SK-N-SH (cell line): ENCODE measurements around the gene CHAC1.

Experiments used
- CHD2 ChIP-seq: fragments of 150-350 bp; IDR thresholded peaks from 2 replicates; pipeline ENCODE4 v1.6.1; 2018; ENCODE audit warnings: low read length; ENCODE audit not compliant: partially characterized antibody
- EP300 ChIP-seq, 2 experiments: IDR thresholded peaks; 2 replicates each; pipeline versions ENCODE4 v1.4.0 to v1.6.1; 2012; ENCODE audit warnings: borderline replicate concordance in 1 of 2, low read depth in 1 of 2, low read length in 1 of 2
- EZH2phosphoT487 ChIP-seq: fragments of 200-600 bp; sonication (generic); IDR thresholded peaks from 2 replicates; pipeline ENCODE4 v1.6.1; 2017; ENCODE audit warnings: low read depth, mixed run types, mild to moderate bottlenecking, antibody characterized with exemption, moderate library complexity, borderline replicate concordance
- JUND ChIP-seq: IDR thresholded peaks from 2 replicates; pipeline ENCODE4 v1.4.0; 2012
- MXI1 ChIP-seq: IDR thresholded peaks from 2 replicates; pipeline ENCODE4 v1.6.1; 2012; ENCODE audit warnings: mild to moderate bottlenecking, low read depth, low read length, improper control_type of control experiment
- RAD21 ChIP-seq: IDR thresholded peaks from 2 replicates; pipeline ENCODE4 v1.6.1; 2012; ENCODE audit warnings: mild to moderate bottlenecking, low read length
- RCOR1 ChIP-seq: fragments of 150-350 bp; IDR thresholded peaks from 2 replicates; pipeline ENCODE4 v1.6.1; 2017; ENCODE audit warnings: antibody characterized with exemption, low read length
- RFX5 ChIP-seq: IDR thresholded peaks from 2 replicates; pipeline ENCODE4 v1.6.1; 2012; ENCODE audit warnings: mild to moderate bottlenecking, improper control_type of control experiment, low read length
- TEAD4 ChIP-seq: IDR thresholded peaks from 2 replicates; pipeline ENCODE4 v1.4.0; 2012; ENCODE audit warnings: mild to moderate bottlenecking, borderline replicate concordance; ENCODE audit not compliant: insufficient read depth
- TF ChIP-seq, protein P1 (sequence below): fragments of 200-600 bp; sonication (generic); IDR thresholded peaks from 2 replicates; pipeline ENCODE4 v1.6.1; 2017; ENCODE audit warnings: antibody characterized with exemption, mild to moderate bottlenecking, moderate library complexity

DNA sequence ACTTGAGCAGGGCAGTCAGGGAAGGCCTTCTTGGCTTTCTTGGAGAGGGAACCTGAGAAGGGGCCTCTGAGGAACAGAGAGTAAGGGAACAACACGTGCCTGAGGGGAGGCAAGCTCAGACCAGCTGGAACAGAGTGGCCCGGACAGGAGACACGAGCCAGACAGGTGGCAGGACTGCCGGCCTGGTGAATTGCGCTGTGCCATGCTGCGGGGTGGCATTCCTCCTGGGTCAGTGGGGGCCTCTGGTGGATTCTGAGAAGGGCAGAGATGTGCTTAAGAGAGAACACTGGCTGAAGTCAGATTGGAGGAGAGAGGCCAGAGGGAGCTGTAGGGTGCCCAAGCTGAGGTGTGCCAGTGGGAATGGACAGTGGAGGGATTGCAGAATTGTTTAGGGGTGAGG lies 4.9 kb downstream of the CHAC1 start:
- TF ChIP-seq, protein P1, sequence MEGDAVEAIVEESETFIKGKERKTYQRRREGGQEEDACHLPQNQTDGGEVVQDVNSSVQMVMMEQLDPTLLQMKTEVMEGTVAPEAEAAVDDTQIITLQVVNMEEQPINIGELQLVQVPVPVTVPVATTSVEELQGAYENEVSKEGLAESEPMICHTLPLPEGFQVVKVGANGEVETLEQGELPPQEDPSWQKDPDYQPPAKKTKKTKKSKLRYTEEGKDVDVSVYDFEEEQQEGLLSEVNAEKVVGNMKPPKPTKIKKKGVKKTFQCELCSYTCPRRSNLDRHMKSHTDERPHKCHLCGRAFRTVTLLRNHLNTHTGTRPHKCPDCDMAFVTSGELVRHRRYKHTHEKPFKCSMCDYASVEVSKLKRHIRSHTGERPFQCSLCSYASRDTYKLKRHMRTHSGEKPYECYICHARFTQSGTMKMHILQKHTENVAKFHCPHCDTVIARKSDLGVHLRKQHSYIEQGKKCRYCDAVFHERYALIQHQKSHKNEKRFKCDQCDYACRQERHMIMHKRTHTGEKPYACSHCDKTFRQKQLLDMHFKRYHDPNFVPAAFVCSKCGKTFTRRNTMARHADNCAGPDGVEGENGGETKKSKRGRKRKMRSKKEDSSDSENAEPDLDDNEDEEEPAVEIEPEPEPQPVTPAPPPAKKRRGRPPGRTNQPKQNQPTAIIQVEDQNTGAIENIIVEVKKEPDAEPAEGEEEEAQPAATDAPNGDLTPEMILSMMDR = no peak
- no peak for TF ChIP-seq RFX5
- no peak for TF ChIP-seq RAD21
- TF ChIP-seq EP300 (IDR thresholded peaks at IDR 0.05; ENCODE audit: borderline replicate concordance in 1 of 2, low read depth in 1 of 2, low read length in 1 of 2) = no peak
- TF ChIP-seq RCOR1 = no peak
- TF ChIP-seq CHD2 = no peak
- TF ChIP-seq JUND = no peak
- no peak for TF ChIP-seq TEAD4
- no peak for TF ChIP-seq EZH2phosphoT487
- no peak for TF ChIP-seq MXI1
